IPS-18a (cell line): ENCODE data around the gene ELMO1.

ENCODE experiments used
- H3K27ac ChIP-seq: one replicate; pipeline ENCODE4 v1.5.1; 2013; ENCODE audit warnings: low read length
- H3K27me3 ChIP-seq: one replicate; pipeline ENCODE4 v1.6.1; 2013; ENCODE audit warnings: mild to moderate bottlenecking, low read length; ENCODE audit not compliant: control insufficient read depth, insufficient read depth
- H3K36me3 ChIP-seq: one replicate; pipeline ENCODE4 v1.6.1; 2013; ENCODE audit warnings: low read depth, low read length; ENCODE audit not compliant: control insufficient read depth
- H3K4me1 ChIP-seq: one replicate; pipeline ENCODE4 v1.6.1; 2013; ENCODE audit warnings: low read depth, low read length; ENCODE audit not compliant: control insufficient read depth
- H3K4me3 ChIP-seq: one replicate; pipeline ENCODE4 v1.5.1; 2013; ENCODE audit warnings: low read length
- H3K9ac ChIP-seq: one replicate; pipeline ENCODE4 v1.6.1; 2013; ENCODE audit warnings: mild to moderate bottlenecking, low read length, moderate library complexity
- H3K9me3 ChIP-seq: one replicate; pipeline ENCODE4 v1.6.1; 2013; ENCODE audit warnings: low read depth, low read length; ENCODE audit not compliant: control insufficient read depth

Gene ELMO1

DNA sequence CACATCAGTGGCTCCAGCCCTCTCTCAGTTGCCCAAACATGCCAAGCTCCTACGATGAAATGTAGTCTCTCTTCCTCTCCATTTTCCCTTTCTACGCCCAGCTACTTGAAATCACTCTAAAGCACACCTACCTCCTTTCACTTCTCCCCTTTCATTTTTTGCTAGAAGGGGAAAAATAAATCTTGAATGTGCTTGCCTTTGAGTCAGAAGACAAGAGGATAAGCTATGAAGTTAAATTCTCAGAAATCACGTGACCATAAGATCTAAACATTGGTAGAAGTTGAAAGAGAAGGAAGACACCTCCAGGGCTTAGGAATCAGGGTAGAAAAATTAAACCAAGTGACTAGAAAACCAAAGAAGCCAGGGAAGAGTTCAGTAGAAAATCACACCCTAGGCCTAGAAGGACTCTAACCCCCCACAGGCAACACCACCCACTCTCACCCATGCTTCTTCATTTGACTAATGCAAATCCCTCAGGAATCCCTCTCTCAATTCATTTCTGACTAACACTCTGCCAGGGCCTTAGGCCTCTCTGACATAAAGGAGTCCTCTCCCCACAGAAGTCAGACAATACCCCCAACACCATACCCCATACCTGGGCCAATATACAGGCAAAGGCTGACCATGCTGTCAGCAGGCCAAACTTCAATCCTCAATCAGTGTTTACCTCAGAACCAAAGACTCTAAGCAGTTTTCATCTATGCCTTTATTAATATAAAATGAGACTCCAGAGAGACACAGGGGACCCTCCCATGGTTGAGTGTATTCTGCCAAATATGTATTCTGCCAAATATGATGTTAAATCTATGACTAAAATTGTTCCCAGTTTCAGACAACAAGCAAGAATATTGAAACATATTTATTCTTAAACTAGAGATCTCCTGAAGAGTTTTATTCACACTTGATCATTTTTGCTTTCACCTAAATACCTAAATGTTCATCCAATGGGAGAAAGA is 84.8 kb downstream of the ELMO1 start:
- H3K9me3 ChIP-seq: no peaks in the 10 kb centered on the region
- no peak overlapping the region for H3K9ac ChIP-seq
- no peak overlapping the region for H3K27ac ChIP-seq
- H3K27me3 ChIP-seq: no peaks in the 10 kb centered on the region
- H3K36me3 ChIP-seq: no peaks in the 10 kb centered on the region
- no peak overlapping the region for H3K4me3 ChIP-seq
- H3K4me1 ChIP-seq: peaks cover 9% of the 10 kb centered on the region

- no peaks in the 10 kb centered on the region for H3K9me3 ChIP-seq
- H3K27me3 ChIP-seq: no peaks in the 10 kb centered on the region
- no peak overlapping the region for H3K9ac ChIP-seq
- peaks cover 9% of the 10 kb centered on the region for H3K4me1 ChIP-seq
- H3K4me3 ChIP-seq: no peak overlapping the region
- no peak overlapping the region for H3K27ac ChIP-seq
- no peaks in the 10 kb centered on the region for H3K36me3 ChIP-seq
Measured at GRCh38 chr7:37362802-37363201, 85.9 kb downstream of the ELMO1 start.

- H3K4me1 ChIP-seq: peaks cover 12% of the 10 kb centered on the region
- no peaks in the 10 kb centered on the region for H3K27me3 ChIP-seq
- no peak overlapping the region for H3K27ac ChIP-seq
Measured at GRCh38 chr7:37360484-37360883, 88.2 kb downstream of the ELMO1 start.

GRCh38 chr7:37359662-37360444 is 88.8 kb downstream of the ELMO1 start:
- Histone ChIP-seq H3K9ac (no peak overlapping the region), H3K4me1 (peaks cover 16% of the 10 kb centered on the region), H3K27ac (no peak overlapping the region)

More at GRCh38 chr7:37360484-37360883, 88.2 kb downstream of the ELMO1 start:
- no peaks in the 10 kb centered on the region for H3K36me3 ChIP-seq
- H3K4me3 ChIP-seq: no peak overlapping the region
- H3K9me3 ChIP-seq: no peaks in the 10 kb centered on the region
- H3K9ac ChIP-seq: no peak overlapping the region

GRCh38 chr7:37359180-37359579 is 89.5 kb downstream of the ELMO1 start:
- Histone ChIP-seq H3K9me3 (no peaks in the 10 kb centered on the region), H3K27me3 (no peaks in the 10 kb centered on the region), H3K4me3 (no peak overlapping the region), H3K4me1 (peaks cover 22% of the 10 kb centered on the region), H3K9ac (no peak overlapping the region), H3K27ac (no peak overlapping the region), H3K36me3 (no peaks in the 10 kb centered on the region)

More at GRCh38 chr7:37359662-37360444, 88.8 kb downstream of the ELMO1 start:
- Histone ChIP-seq H3K27me3 (no peaks in the 10 kb centered on the region), H3K4me3 (no peak overlapping the region), H3K36me3 (no peaks in the 10 kb centered on the region), H3K9me3 (no peaks in the 10 kb centered on the region)

DNA sequence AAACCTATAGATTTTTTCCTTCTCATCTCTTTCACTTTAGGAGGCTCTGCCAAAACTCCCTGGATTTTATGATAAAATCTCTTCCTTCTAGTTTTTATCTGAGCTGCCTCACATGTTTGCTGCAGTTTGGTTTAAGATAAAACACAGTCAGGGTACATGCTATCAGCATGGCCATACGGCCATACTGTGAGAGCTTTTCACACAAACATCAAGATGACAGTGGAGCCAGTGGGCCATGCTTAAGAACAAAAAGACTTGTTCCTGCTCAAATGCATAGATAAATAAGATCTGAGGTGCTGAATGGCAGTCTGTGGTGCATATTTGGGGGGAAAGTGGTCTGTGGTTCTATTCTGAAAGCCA is 91.0 kb downstream of the ELMO1 start:
- Histone ChIP-seq H3K4me3 (no peak overlapping the region), H3K27me3 (no peaks in the 10 kb centered on the region), H3K36me3 (no peaks in the 10 kb centered on the region), H3K9ac (no peak overlapping the region), H3K9me3 (no peaks in the 10 kb centered on the region), H3K27ac (no peak overlapping the region), H3K4me1 (peaks cover 24% of the 10 kb centered on the region)

GRCh38 chr7:37356911-37357636 is 91.6 kb downstream of the ELMO1 start:
- H3K9ac ChIP-seq: no peak overlapping the region
- no peaks in the 10 kb centered on the region for H3K27me3 ChIP-seq
- H3K9me3 ChIP-seq: no peaks in the 10 kb centered on the region
- no peaks in the 10 kb centered on the region for H3K36me3 ChIP-seq
- H3K27ac ChIP-seq: no peak overlapping the region
- no peak overlapping the region for H3K4me3 ChIP-seq
- peaks cover 24% of the 10 kb centered on the region for H3K4me1 ChIP-seq

GRCh38 chr7:37354656-37355131 is 94.0 kb downstream of the ELMO1 start:
- Histone ChIP-seq H3K9ac (no peak overlapping the region), H3K36me3 (no peaks in the 10 kb centered on the region), H3K27me3 (no peaks in the 10 kb centered on the region), H3K27ac (no peak overlapping the region), H3K4me3 (no peak overlapping the region), H3K9me3 (no peaks in the 10 kb centered on the region), H3K4me1 (peaks cover 16% of the 10 kb centered on the region)

DNA sequence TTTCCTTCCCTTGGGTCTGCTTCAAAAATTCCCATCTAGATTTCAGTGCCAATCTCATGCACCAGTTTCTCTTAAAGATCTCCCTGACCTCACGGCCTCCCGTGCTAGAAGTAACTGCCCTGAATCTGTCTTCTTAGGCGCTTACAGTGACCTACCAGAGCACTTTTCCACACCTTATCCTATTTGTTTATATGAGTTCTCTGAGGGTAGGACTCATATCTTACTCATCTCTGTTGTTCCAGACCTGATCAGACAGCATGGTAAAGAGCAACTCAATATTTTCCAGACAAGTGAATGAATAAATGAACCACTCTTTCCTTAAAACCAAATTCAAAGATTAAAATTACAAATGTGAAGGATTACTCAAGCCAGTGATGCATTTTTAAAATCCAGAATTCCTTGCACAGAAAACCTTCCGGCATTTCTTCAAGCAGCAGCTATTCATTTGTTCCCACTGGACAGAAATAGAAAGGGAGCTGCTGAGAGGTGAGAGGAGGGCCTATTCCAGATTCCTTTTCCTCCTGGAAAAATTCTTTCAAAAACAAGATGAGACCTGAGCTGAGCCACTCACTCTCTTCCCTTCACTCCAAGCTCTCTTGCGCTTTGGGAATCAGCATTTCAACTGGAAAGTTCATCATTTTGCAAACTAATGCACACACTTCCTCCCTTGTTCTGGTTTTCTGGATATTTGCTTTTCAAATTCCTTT is 94.6 kb downstream of the ELMO1 start:
- Histone ChIP-seq H3K27me3 (no peaks in the 10 kb centered on the region), H3K36me3 (no peaks in the 10 kb centered on the region), H3K4me1 (peaks cover 15% of the 10 kb centered on the region), H3K9me3 (no peaks in the 10 kb centered on the region), H3K27ac (no peak overlapping the region), H3K9ac (no peak overlapping the region), H3K4me3 (no peak overlapping the region)

DNA sequence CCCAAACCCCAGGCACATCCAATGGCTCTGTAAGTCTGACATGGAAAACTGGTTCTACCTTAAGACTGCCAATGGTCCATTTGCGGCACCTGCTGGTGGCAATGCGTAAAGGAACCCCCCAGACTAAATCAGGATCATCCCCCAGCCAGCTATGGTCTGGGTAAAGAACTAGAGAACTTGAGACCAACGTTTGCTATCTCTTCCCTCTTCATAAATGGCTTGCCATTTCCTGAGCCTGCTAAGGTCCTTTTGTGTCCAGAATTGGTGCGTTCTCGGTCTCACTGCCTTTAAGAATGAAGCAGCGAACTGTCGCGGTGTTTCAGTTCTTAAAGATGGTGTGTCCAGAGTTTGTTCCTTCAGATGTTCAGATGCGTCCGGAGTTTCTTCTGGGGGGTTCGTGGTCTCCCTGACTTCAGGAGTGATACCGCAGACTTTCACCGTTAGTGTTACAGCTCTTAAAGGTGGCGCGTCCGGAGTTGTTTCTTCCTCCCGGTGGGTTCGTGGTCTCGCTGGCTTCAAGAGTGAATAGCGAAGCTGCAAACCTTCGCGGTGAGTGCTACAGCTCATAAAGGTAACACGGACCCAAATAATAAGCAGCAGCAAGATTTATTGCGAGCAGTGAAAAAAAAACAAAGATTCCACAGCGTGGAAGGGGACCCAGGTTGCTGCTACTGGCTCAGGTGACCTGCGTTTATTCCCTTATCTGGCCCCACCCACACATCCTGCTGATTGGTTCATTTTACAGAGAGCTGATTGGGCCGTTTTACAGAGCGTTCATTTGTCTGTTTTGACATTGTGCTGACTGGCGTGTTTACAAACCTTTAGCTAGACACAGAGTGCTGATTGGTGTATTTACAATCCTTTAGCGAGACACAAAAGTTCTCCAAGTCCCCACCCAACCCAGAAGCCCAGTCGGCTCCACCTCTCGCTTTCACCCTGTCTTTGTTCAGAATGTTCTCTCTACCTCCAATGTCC is 95.4 kb downstream of the ELMO1 start:
- H3K36me3 ChIP-seq: no peaks in the 10 kb centered on the region
- no peak overlapping the region for H3K4me3 ChIP-seq
- H3K27me3 ChIP-seq: no peaks in the 10 kb centered on the region
- peaks cover 15% of the 10 kb centered on the region for H3K4me1 ChIP-seq
- no peaks in the 10 kb centered on the region for H3K9me3 ChIP-seq
- no peak overlapping the region for H3K27ac ChIP-seq
- no peak overlapping the region for H3K9ac ChIP-seq
